ENCODE measurements around the gene CDKN2D.

The CDKN2D gene

DNA sequence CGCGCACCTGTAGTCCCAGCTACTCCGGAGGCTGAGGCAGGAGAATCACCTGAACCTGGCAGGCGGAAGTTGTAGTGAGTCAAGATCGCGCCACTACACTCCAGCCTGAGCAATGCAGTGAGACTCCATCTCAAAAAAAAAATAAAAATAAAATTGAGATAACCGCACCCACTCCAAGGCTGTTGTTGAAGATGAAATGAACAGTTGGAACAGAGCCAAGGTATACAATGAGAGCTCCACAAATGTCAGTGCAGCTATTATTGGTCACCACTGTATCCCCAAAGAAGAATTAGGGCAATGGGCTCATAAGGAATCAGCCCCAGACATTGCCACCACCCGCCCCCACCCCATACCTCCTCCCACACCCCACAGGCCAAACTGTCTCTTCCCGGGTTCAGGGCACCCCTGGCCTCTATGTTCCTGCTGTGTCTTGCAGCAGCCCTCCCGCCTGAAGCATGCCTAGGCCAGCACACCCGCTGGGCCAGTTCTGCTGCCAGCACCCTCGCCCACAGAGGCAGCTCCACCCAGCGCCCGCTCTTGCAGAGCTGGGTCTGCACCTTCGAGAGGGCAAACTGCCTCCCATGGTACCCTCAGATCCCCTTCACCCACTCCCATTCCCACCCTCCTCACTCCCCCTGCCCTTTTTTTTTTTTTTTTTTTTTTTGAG lies 48.0 kb downstream of the CDKN2D start:
- DNase-seq (ENCODE audit: low read depth), result no peak

DNA sequence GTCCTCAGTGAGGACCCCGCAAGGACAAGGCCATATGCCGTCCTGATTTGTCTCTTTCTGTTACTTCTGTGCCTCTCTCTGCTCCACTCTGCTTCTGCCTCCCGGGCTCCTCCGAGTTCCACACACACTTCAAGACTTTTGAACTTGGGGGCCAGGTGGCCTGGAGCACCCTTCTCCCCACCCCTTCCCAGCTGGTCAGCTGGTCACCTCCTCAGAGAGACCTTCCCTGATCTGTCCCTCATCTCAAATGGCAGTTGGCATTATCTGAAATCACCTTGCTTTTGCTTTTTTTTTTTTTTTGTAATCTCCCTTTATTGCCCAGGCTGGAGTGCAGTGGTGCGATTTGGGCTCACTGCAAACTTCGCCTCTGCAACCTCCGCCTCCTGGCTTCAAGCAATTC lies 49.4 kb downstream of the CDKN2D start:
- DNase-seq (ENCODE audit: low read depth), result no peak

DNA sequence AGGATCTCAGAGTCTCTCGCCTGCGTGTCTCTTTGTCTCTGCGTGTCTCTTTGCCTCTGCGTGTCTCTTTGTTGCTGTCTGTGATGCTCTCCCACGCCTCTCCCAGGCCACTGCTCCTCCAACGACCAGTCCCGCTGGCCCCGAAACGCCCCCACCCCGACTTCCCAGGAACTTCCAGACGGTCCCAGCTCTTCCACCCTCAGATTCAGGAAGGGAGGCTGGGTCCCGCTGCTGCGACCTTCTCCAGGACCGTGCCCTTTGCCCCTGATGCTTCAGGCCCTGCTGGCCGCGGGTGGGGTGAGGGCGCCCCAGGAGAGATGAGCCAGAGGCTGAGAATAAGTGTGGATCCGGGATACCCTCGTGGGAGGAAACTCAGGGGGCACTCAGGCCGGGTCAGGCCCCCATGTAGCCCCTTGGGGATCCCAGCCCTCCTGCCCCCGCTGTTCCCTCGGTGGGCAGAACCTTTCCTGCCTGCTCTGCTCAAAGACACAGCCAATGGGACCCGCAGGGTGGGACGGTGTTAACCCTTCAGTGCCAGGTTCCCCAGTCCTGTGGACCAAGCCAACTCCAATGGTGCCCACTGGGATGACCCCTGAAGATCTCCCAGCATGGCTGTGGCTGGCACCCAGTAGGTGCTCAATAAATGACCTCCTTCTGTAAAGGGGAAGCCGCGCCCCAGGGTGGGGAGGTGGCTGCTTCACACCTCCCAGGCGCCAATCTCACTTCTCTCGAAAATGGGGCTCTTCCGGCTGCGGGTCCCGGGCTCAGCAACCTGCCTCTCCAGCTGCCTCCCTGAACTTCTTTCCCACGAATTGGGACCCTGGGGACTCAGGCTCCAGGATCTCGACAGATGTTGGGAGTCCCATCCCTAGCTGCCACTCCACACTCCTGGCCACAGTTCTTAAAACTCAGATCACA lies 50.1 kb downstream of the CDKN2D start:
- DNase-seq (ENCODE audit: low read depth), result no peak

DNA sequence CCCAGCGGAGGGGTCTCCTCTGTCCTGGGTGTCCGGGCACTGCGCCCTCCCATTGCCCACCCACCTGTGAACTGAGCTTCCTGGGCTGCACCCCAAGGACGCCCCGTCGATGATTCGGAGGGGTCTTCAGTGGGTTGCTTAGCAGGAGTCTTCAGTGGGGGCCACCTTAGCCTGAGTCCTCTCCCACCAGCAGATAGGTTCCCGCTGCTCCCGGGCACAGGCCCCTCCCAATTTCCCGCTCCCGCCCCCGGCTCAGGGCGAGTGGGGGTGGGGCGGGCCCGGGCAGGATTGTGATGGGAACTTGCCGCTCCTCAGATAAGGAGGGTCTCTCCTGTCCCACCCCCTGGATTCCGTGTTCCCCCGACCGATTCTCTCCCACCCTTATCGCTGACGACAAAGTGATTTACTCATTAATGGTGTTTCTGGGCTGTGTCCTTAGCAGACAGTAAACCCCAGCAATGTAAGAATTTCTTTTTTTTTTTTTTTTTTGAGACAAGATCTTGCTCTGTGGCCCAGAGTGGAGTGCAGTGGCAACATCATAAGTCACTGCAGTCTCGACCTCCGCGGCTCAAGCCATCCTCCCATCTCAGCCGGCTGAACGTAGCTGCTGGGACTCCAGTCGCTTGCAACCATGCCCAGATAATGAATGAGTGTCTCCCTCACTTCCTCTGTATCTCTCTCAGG lies 50.9 kb downstream of the CDKN2D start:
- DNase-seq (ENCODE audit: low read depth), result no peak

DNA sequence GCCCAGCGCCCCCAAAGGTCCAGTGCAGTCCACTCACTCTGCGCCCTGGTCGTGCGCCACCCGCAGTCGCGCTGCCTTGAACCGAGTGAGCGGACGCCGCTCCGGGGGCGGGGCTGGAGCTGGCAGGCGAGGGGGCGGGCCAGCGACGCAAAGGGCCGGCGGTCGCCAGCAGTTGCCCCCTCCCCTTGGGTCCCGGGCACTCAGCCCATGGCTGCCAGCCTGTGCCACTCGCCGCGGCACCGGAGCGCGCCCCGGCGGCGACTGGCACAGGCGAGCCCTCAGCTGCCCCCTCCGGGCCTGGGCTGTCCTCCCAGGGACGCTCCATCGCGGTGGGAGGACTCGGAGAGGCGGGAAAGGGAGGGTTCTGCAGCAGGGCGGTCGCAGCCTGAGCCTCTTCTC lies 51.4 kb downstream of the CDKN2D start, which contains the start of gene S1PR5:
Gene S1PR5, minus strand, starts transcription at position 87 of the 399 bp plus-strand sequence. CDS start 2,436 bp downstream, outside the sequence.
- no peak for DNase-seq (ENCODE audit: low read depth)

DNA sequence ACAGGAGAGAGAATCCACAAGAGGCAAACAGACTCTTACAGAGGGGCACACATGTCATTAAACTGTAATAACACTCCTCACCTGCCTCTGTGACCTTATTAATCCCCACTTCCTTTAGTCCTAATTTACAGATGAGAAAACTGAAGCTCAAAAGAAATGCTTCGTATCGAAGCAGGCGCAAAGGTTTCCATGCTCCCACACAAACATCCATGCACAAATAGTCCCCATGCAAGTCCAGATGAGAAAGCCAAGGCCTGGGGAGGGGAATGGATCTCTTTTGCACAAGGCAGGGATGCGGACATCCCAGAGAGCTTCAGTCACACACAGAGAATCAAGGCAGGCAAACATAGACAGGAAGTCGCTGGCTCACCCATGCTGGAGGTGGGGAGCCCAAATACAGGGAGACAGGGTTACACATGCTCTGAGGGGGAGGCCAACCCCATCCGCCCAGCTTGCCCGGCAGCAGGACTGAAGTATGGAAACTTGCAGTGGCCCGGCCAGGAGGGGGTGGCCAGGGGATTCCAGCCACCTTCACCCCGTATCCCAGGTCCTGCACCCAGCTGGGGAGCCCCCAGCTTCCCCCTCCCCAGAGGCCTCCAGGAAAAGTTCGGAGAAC lies 52.0 kb downstream of the CDKN2D start:
- no peak for DNase-seq (ENCODE audit: low read depth)

Measured in stimulated activated CD8-positive, alpha-beta memory T cell treated with anti-CD3 and anti-CD28 coated beads, Interleukin-12 subunit alpha, Interleukin-12 subunit beta, amount 100 ng/mL, for 1 hour (primary cell).